WTC11 (cell line): ENCODE measurements around the gene SSTR5. TPM values are rescaled to one million over a fixed set of nuclear protein-coding genes. Genes with fewer than 3 reads are reported as not detected.
A peak's percentile ranks its signal among the peaks of the same experiment; 100 is the strongest.

Source experiments
- ATAC-seq: fragments of 200-7000 bp; cut with Tn5 transposase; 2 replicates; pipeline ENCODE4 v1.10.0; 2021; ENCODE audit warnings: mild to moderate bottlenecking, moderate library complexity
- CTCF ChIA-PET: fragments of 300-600 bp; sonication (Branson Sonifier 250); formaldehyde crosslinking; loops from one replicate; lab custom pipeline; 2021; ENCODE audit warnings: antibody characterized with exemption; lab: Charles Lee
- POLR2A ChIA-PET: fragments of 350-600 bp; sonication (Branson Sonifier 250); formaldehyde crosslinking; loops from one replicate; lab custom pipeline; 2021; ENCODE audit warnings: antibody characterized with exemption; lab: Charles Lee
- DNase-seq: peaks from one replicate; pipeline ENCODE4 v3.0.0; 2021; ENCODE audit warnings: low spot score
- H3K27ac Mint-ChIP-seq: 2 replicates; pipeline ENCODE4 v1.8.0; 2021; ENCODE audit warnings: mixed read lengths
- H3K27me3 Mint-ChIP-seq: 2 replicates; pipeline ENCODE4 v1.8.0; 2021; ENCODE audit warnings: low read depth, mild to moderate bottlenecking, moderate library complexity, mixed read lengths
- H3K36me3 Mint-ChIP-seq: 2 replicates; pipeline ENCODE4 v1.8.0; 2021; ENCODE audit warnings: mixed read lengths
- H3K4me1 Mint-ChIP-seq: 2 replicates; pipeline ENCODE4 v1.8.0; 2022; ENCODE audit warnings: mixed read lengths
- H3K4me3 Mint-ChIP-seq: 2 replicates; pipeline ENCODE4 v1.8.0; 2021; ENCODE audit warnings: mild to moderate bottlenecking, moderate library complexity, mixed read lengths
- H3K9me3 Mint-ChIP-seq: 2 replicates; pipeline ENCODE4 v1.8.0; 2021; ENCODE audit warnings: mixed read lengths
- CDX4 ChIP-seq: fragments of 250-450 bp; sonication (Bioruptor Pico); IDR thresholded peaks from 2 replicates; pipeline ENCODE4 v1.9.0; 2021; ENCODE audit warnings: moderate library complexity, mild to moderate bottlenecking, inconsistent platforms, borderline replicate concordance
- E2F1 ChIP-seq: sonication (generic); formaldehyde crosslinking; IDR thresholded peaks from 2 replicates; pipeline ENCODE4 v1.8.0; 2022; ENCODE audit warnings: mild to moderate bottlenecking, missing genetic modification reagents
- E2F5 ChIP-seq: sonication (generic); formaldehyde crosslinking; IDR thresholded peaks from 2 replicates; pipeline ENCODE4 v1.8.1; 2022; ENCODE audit warnings: mild to moderate bottlenecking, moderate library complexity, missing genetic modification reagents
- FOXK1 ChIP-seq: sonication (generic); formaldehyde crosslinking; IDR thresholded peaks from 2 replicates; pipeline ENCODE4 v1.8.0; 2022; ENCODE audit warnings: mild to moderate bottlenecking, moderate library complexity, missing genetic modification reagents
- GRHL2 ChIP-seq: fragments of 250-450 bp; sonication (Bioruptor Pico); IDR thresholded peaks from 2 replicates; pipeline ENCODE4 v1.8.0; 2022; ENCODE audit warnings: mild to moderate bottlenecking, moderate library complexity; ENCODE audit not compliant: insufficient replicate concordance, severe bottlenecking
- GTF2I ChIP-seq: fragments of 250-450 bp; sonication (Bioruptor Pico); conservative IDR thresholded peaks from 2 replicates; pipeline ENCODE4 v1.4.0; 2021; ENCODE audit warnings: mild to moderate bottlenecking
- JAZF1 ChIP-seq: fragments of 250-450 bp; sonication (Bioruptor Pico); IDR thresholded peaks from 2 replicates; pipeline ENCODE4 v1.9.0; 2021; ENCODE audit warnings: moderate library complexity, mild to moderate bottlenecking, inconsistent platforms
- NR3C1 ChIP-seq: sonication (generic); formaldehyde crosslinking; conservative IDR thresholded peaks from 2 replicates; pipeline ENCODE4 v1.8.1; 2023; ENCODE audit warnings: low read depth, mild to moderate bottlenecking, missing genetic modification reagents
- PRDM15 ChIP-seq: sonication (generic); formaldehyde crosslinking; IDR thresholded peaks from 2 replicates; pipeline ENCODE4 v1.8.0; 2022; ENCODE audit warnings: missing genetic modification reagents
- SMAD4 ChIP-seq: sonication (generic); formaldehyde crosslinking; IDR thresholded peaks from 2 replicates; pipeline ENCODE4 v1.8.0; 2022; ENCODE audit warnings: mild to moderate bottlenecking, missing genetic modification reagents
- SOX15 ChIP-seq: fragments of 250-450 bp; sonication (Bioruptor Pico); IDR thresholded peaks from 2 replicates; pipeline ENCODE4 v1.9.0; 2021; ENCODE audit warnings: mild to moderate bottlenecking
- TCF7 ChIP-seq: sonication (generic); formaldehyde crosslinking; IDR thresholded peaks from 2 replicates; pipeline ENCODE4 v1.8.0; 2022; ENCODE audit warnings: mild to moderate bottlenecking, low read depth, missing genetic modification reagents, moderate library complexity
- ZNF671 ChIP-seq: fragments of 250-450 bp; sonication (Bioruptor Pico); IDR thresholded peaks from 2 replicates; pipeline ENCODE4 v1.8.0; 2021; ENCODE audit warnings: mild to moderate bottlenecking
- ZSCAN18 ChIP-seq: fragments of 250-450 bp; sonication (Bioruptor Pico); IDR thresholded peaks from 2 replicates; pipeline ENCODE4 v2.1.2; 2022; ENCODE audit warnings: mild to moderate bottlenecking, moderate library complexity
- total RNA-seq: library from RNA; stranded (reverse); gene quantifications from 3 replicates; pipeline ENCODE4 v1.2.3, GENCODE V29; 2021
- TF ChIP-seq, protein P1 (sequence below): sonication (generic); formaldehyde crosslinking; IDR thresholded peaks from 2 replicates; pipeline ENCODE4 v1.8.0; 2022; ENCODE audit warnings: mild to moderate bottlenecking, missing genetic modification reagents
- TF ChIP-seq, protein P2 (sequence below): sonication (generic); formaldehyde crosslinking; conservative IDR thresholded peaks from 2 replicates; pipeline ENCODE4 v1.8.1; 2023; ENCODE audit warnings: mild to moderate bottlenecking, low read depth, missing genetic modification reagents, moderate library complexity
- TF ChIP-seq, protein P3 (sequence below): sonication (generic); formaldehyde crosslinking; IDR thresholded peaks from 2 replicates; pipeline ENCODE4 v1.8.1; 2022; ENCODE audit warnings: low read depth, mild to moderate bottlenecking, moderate library complexity, missing genetic modification reagents, borderline replicate concordance

The SSTR5 gene
- total RNA-seq, 1 experiment from 2014 or later = 0.61 TPM

GRCh38 chr16:1036166-1036565, 36.4 kb upstream of the SSTR5 start (continued):
- no peak for TF ChIP-seq TCF7
- TF ChIP-seq, protein P1, sequence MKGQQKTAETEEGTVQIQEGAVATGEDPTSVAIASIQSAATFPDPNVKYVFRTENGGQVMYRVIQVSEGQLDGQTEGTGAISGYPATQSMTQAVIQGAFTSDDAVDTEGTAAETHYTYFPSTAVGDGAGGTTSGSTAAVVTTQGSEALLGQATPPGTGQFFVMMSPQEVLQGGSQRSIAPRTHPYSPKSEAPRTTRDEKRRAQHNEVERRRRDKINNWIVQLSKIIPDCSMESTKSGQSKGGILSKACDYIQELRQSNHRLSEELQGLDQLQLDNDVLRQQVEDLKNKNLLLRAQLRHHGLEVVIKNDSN (CRISPR knock-in tag) = no peak
- TF ChIP-seq, protein P2, sequence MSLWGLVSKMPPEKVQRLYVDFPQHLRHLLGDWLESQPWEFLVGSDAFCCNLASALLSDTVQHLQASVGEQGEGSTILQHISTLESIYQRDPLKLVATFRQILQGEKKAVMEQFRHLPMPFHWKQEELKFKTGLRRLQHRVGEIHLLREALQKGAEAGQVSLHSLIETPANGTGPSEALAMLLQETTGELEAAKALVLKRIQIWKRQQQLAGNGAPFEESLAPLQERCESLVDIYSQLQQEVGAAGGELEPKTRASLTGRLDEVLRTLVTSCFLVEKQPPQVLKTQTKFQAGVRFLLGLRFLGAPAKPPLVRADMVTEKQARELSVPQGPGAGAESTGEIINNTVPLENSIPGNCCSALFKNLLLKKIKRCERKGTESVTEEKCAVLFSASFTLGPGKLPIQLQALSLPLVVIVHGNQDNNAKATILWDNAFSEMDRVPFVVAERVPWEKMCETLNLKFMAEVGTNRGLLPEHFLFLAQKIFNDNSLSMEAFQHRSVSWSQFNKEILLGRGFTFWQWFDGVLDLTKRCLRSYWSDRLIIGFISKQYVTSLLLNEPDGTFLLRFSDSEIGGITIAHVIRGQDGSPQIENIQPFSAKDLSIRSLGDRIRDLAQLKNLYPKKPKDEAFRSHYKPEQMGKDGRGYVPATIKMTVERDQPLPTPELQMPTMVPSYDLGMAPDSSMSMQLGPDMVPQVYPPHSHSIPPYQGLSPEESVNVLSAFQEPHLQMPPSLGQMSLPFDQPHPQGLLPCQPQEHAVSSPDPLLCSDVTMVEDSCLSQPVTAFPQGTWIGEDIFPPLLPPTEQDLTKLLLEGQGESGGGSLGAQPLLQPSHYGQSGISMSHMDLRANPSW (CRISPR knock-in tag) = no peak
- no peak for TF ChIP-seq ZSCAN18 (CRISPR knock-in tag)
- no peak for TF ChIP-seq E2F5 (CRISPR knock-in tag)
- no peak for TF ChIP-seq JAZF1
- no peak for TF ChIP-seq FOXK1 (CRISPR knock-in tag)
- no peak for TF ChIP-seq GTF2I
- TF ChIP-seq CDX4 = no peak
- TF ChIP-seq, all 79 proteins: peak for 0

DNA sequence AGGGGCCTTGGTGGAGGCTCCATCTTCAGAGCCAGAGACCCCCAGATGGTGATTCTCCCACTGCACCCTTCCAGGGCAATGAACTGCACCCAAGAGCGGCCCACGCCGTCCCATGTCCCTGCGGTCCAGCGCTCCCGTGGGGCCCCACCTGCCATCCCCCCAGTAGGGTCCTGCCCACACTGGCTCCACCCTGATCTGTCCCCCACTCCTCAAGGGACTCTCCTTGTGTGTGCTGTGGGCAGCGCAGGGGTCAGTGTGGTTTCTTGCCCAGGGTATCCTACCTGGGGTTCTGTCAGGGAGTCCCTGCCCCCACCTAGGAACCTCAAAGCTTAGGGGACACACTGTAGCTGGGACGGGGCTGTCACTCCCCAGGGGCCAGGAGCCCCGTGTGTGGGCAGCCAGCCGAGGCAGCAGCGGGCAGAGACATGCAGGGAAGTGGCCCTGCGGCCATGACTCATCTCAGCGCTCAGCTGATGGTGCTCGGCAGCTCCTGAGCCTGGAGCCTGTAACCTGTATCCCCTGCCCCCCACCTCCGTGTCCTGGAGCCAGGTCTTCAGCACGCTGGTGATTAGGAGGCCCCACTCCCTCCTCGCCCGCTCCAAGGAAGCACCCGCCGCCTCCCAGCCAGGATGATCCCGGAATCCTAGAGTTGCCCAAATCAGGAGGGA, 35.7 kb upstream of the SSTR5 start:
- Mint-ChIP-seq H3K27me3 (no peaks in the 10 kb centered on the region), H3K9me3 (peaks cover 3% of the 10 kb centered on the region), H3K36me3 (no peaks in the 10 kb centered on the region), H3K4me1 (no peaks in the 10 kb centered on the region), H3K27ac (no peak overlapping the region), H3K4me3 (no peak overlapping the region)
- TF ChIP-seq JAZF1 = no peak
- TF ChIP-seq SMAD4 = no peak
- TF ChIP-seq, protein P2 (CRISPR knock-in tag) = no peak
- no peak for TF ChIP-seq NR3C1 (CRISPR knock-in tag)
- TF ChIP-seq, protein P1 (CRISPR knock-in tag) = no peak
- no peak for TF ChIP-seq GRHL2 (CRISPR knock-in tag)
- no peak for TF ChIP-seq ZNF671 (CRISPR knock-in tag)
- no peak for TF ChIP-seq E2F1 (CRISPR knock-in tag)
- TF ChIP-seq, protein P3, sequence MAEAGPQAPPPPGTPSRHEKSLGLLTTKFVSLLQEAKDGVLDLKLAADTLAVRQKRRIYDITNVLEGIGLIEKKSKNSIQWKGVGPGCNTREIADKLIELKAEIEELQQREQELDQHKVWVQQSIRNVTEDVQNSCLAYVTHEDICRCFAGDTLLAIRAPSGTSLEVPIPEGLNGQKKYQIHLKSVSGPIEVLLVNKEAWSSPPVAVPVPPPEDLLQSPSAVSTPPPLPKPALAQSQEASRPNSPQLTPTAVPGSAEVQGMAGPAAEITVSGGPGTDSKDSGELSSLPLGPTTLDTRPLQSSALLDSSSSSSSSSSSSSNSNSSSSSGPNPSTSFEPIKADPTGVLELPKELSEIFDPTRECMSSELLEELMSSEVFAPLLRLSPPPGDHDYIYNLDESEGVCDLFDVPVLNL (CRISPR knock-in tag) = no peak
- TF ChIP-seq PRDM15 (CRISPR knock-in tag) = no peak
- no peak for TF ChIP-seq SOX15 (CRISPR knock-in tag)
- DNase-seq (no peak), ATAC-seq (peak; percentile 60)
- POLR2A ChIA-PET = interaction anchor here (1.1 kb wide), 1 partner anchor 106 kb away, joined by 3 read pairs; no protein-coding TSS in a partner anchor
- CTCF ChIA-PET = interaction anchor here (1.4 to 1.6 kb wide), 2 partner anchors 20 to 37 kb away, joined by 3 to 5 read pairs; no protein-coding TSS in a partner anchor
